ENCODE results near the gene YEATS2.

- no peak for TF ChIP-seq CTCF (IDR thresholded peaks at IDR 0.05 in 2 of 3, conservative IDR thresholded peaks at IDR 0.05 in 1 of 3; ENCODE audit: borderline replicate concordance in 1 of 3, insufficient read depth in 1 of 3, low read depth in 2 of 3, low read length in 2 of 3)
- no peak for TF ChIP-seq SP1 (IDR thresholded peaks at IDR 0.05; ENCODE audit: low read depth)
- TF ChIP-seq ZBTB33 (IDR thresholded peaks at IDR 0.05; ENCODE audit: extremely low read depth, insufficient replicate concordance, low read length), result no peak
- no peak for TF ChIP-seq EZH2 (IDR thresholded peaks at IDR 0.05)
- TF ChIP-seq REST (IDR thresholded peaks at IDR 0.05; ENCODE audit: low read depth), result no peak
These were observed 56.5 kb downstream of the YEATS2 start for GRCh38 chr3:183754052-183754451.

Measured in HCT116 (cell line).